ENCODE measurements around the gene CRLF3.
"Not testable (repeated sequence)": the region's sequence is repeated elsewhere in the genome, so short reads cannot be mapped to it uniquely, and the experiment has no call there.

Gene CRLF3

DNA sequence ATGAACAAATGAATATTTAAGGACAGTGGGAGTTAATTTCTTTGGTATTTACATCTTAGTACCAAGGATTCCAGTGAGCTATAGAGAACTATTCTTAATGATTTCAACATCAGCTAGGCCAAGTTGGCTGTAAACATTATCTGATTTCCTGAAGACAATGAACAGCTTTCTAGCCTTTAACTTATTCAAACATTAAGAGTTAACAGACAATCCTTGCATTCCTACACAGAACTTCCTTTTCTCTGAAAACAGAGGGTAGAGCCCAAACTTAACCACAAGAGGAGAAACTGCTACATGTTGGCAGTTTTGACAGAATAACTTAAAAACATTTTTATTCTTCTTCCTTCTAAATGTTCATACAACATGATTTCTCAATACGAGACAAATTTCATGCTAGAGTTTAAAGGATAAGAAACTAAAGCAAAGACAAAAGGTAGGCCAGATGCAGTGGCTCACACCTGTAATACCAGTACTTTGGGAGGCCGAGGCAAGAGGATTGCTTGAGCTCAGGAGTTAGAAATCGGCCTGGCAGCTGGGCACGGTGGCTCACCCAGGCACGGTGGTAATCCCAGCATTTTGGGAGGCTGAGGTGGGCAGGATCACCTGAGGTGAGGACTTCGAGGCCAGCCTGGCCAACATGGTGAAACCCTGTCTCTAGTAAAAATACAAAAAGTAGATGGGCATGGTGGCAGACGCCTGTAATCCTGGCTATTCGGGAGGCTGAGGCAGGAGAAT, 4.4 kb downstream of the CRLF3 start:
- intact Hi-C loops (cut with DNase I): no loop called here
- DNase-seq: peak in 1 of 42 donors; percentile 31

DNA sequence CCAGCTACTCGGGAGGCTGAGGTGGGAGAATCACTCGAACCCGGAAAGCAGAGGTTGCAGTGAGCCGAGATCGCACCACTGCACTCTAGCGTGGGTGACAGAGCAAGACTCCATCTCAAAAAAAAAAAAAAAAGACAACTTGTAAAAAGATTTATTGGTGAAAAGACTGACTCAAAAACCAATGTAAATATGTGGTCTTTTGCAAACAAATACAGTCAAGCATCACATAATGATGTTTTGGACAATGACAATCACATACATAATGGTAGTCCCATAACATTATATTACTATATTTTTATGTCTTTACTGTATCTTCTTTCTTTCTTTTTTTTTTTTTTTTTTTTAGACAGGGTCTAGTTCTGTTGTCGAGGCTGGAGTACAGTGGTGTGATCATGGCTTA, 8.3 kb downstream of the CRLF3 start:
- no peak for DNase-seq
- intact Hi-C loops (cut with DNase I): no loop called here

DNA sequence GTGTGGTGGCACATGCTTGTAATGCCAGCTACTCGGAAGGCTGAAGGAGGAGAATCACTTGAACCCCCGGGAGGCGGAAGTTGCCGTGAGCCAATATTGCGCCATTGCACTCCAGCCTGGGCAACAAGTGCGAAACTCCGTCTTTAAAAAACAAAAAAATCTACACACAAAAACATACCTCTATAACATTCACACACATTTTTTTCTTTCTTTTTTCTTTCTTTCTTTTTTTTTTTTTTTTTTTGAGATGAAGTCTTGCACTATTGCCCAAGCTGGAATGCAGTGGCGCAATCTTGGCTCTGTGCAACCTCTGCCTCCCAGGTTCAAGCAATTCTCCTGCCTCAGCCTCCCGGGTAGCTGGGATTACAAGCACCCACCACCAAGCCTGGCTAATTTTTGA, 9.6 kb downstream of the CRLF3 start:
- peak in 1 of 42 donors; percentile 32 for DNase-seq
- intact Hi-C loops (cut with DNase I): not testable (repeated sequence)

DNA sequence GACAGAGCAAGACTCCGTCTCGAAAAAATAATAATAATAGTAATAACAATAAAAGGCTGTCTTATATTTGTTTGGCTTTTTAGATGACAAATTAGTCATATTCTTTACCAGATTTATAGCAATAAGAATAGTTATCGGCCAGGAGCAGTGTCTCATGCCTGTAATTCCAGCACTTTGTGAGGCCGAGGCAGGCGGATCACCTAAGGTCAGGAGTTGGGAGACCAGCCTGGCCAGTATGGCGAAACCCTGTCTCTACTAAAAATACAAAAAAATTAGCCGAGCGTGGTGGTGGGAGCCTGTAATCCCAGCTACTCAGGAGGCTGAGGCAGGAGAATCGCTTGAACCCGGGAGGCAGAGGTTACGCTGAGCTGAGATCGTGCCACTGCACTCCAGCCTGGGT, 10.3 kb downstream of the CRLF3 start:
- DNase-seq; intact Hi-C loops (cut with DNase I): not testable (repeated sequence)

DNA sequence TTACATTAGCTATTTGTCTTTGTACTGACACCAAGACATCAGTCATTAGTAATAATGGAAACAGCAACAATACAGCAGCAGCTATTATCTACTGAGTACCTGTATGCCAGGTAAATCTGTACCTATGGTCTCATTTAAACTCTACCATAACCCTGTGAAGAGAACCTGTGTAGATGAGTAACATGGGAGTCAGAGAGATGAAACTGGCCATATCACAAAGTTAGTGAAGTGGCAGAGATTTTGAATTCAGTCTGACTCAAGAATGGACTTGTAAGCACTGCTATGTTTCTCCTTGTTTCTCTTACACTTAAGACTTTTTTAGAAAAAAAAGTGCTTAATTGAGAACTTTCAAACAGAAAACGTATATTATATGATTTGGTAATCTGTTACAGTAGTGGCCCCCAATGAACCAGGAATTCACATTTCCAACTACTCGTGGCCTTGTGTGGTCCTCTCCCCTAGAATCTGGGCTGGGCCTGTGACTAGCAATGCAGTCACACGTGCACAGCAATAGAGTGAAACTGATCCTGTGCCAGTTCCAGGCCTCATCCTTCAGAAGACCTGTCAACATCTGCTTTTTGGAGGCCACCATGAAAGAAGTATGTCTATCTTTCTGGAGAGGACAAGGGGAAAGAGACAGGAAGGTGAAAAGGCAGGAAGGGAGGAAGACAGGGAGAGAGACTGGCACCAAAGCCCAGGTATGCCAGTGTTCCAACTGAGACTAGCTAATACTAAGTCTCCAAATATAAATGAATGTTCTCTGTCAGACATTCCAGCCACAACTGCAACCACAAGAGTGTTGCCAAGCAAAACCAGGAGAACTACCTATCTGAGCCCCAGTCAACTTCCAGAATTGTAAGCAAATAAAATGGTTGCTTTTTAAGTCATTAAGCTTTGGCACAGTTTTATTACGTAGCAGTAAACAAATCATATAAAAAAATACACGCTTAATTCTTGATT, 12.0 kb downstream of the CRLF3 start:
- peak in 2 of 42 donors; percentile 22 to 32 for DNase-seq
- intact Hi-C loops (cut with DNase I): no loop called here

DNA sequence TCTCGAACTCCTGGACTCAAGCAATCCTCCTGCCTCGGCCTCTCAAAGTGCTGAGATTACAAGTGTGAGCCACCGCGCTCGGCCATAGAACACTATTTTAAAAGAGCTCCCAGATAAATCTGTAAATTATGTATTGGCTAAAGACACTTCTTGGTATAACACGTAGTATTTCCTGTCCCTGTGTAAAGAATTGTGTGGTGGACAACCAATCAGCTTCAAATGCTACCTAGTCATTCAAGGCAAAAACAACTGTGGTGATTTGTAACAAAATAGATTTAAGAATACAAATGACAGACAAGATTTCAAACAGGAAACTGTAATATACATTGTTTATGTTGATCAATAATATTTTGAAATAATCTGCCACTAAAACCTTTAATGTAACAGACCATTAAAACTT, 14.6 kb downstream of the CRLF3 start:
- intact Hi-C loops (cut with DNase I): no loop called here
- no peak for DNase-seq

DNA sequence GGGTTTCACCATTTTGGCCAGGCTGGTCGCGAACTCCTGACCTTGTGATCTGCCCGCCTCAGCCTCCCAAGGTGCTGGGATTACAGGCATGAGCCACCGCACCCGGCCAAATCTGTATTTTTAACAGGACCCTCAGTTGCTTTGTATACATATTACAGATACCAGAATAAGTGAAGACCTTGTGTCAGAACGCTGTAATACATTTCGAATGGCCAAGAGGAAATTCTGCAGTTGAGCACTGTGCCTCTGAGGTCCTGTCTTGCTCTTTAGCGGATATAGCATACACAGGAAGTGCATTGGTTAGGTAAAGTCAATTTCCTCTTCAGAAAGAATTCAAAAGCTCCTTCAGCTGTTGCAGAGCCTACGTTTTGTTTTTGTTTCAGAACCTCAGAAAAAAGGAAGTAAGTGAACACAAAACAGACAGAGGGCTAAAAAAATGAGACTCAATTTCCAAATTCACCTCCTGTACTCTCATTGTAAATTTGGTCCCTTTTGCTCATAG, 15.7 kb downstream of the CRLF3 start:
- DNase-seq: peak in 3 of 42 donors; percentile 17 to 22 (median 22)
- intact Hi-C loops (cut with DNase I): no loop called here

DNA sequence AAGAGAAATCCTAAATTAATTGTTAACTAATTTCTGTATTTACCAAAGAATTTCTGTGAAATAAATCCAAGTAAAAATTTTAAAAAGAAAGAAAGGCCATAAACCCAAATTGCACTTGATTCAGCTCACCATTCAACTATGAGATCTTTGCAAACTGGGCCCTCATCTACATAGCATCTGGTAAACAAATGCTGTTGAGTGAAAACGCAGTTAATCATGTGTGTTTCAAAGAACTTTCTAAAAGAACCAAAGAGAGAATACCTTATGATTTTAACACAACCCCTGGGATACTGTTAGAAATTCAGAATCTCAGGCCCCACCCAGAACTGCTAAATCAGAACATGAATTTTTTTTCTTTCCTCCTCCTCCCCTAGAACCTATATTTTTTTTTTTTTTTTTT, 16.6 kb downstream of the CRLF3 start:
- DNase-seq: no peak
- intact Hi-C loops (cut with DNase I): no loop called here

DNA sequence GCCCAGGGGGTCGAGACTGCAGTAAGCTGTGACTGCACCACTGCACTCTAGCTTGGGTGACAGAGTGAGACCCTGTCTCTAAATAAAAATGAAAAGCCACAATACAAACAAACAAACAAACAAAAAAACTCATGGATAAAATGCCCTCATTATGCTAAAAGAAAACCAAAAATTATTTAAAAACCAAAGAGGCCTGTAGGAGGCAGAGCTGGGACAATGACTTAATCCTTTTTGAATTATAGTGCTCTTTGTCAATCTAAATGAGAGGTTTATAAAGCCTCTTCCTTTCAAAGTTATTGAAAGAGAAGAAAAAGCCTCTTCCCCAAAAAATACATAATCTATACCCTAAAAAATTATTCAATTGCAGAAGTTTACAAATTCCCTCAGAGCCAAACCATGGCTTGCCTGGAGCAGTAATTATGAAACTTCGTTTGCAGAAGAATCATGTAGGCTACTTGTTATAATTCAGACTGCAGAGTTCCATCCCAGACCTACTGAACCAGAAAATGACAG, 18.5 kb downstream of the CRLF3 start:
- peak in 1 of 42 donors; percentile 4 for DNase-seq
- intact Hi-C loops (cut with DNase I): no loop called here

DNA sequence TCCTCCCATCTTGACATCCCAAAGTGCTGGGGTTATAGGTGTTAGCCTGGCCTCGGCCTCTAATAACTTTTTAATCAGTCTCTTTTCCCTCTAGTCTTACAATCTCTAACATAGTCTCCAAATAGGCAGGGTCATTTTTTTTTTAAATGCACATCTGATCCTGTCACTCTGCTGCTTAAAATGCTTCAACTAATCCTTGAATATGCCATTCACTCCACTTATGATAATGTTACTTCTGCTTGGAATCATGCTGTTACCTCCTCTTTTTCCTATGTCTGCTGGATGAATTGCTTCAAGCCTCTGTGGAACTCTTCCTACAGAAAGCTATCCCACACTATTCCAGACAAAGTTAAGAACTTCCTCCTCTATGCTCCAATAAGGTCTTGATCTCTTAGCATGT, 22.8 kb downstream of the CRLF3 start:
- intact Hi-C loops (cut with DNase I): no loop called here
- no peak for DNase-seq

DNA sequence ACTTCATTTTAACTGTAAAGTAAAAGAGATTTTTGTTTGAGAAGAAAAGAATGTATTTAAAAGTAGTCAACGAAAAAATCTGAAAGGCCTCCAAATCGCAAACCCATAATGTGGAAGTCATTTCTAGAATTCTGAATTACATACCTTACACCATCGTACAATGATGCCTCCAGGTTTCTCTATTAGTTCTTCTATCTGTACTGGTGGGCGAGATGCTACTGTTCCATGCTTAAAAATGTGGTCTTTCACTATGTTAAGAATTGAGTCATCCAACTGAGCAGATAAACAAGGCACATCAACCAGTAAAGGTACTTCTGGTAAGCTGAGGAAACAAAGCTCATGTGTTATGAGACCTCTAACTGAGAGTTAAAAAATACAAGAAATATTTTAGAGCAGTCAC, 28.5 kb downstream of the CRLF3 start:
- no peak for DNase-seq
- intact Hi-C loops (cut with DNase I): no loop called here

DNA sequence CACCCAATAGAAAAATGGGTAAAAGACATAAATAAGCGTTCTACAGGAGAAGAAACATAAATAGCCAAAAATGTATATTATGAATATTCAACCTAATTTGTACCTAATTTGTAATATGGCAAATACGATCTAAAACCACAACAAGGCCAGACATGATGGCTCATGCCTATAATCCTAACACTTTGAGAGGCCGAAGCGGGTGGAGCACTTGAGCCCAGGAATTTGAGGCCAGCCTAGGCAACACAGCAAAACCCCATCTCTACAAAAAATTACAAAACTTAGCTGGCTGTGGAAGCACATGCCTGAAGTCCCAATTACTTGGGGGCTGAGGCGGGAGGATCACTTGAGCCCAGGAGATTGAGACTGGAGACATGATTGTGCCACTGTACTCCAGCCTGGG, 30.1 kb downstream of the CRLF3 start:
- no peak for DNase-seq
- intact Hi-C loops (cut with DNase I): no loop called here

DNA sequence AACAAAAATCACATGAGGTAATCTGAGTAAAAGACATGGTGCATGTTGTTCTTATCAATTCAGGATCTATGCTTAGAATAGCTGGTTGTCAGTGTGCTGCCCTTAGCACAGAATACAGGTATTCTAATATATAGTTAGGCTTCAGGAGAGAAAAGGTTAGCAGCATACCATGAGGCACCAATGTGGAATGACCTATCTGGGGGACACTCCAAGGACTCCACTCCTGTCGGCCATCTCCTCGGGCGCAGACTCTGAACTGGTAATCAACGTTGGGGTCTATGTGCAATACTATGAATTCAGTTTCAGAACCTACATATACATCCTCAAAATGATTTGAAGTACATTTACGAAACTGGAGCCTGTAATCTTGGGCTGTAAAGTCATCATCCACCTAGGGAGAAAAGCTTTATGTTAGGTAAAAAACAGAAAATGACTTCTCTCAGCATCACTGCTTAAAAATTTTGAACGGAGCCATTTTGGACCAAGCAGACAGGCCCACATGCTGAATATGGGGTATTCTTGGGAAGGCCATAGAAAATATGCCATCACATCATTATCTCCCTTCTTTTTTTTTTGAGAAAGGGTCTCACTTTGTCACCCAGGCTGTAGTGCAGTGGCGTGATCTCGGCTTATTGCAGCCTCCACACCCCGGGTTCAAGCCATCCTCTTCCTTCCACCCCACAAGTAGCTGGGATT, 31.1 kb downstream of the CRLF3 start:
- intact Hi-C loops (cut with DNase I): no loop called here
- DNase-seq: no peak

DNA sequence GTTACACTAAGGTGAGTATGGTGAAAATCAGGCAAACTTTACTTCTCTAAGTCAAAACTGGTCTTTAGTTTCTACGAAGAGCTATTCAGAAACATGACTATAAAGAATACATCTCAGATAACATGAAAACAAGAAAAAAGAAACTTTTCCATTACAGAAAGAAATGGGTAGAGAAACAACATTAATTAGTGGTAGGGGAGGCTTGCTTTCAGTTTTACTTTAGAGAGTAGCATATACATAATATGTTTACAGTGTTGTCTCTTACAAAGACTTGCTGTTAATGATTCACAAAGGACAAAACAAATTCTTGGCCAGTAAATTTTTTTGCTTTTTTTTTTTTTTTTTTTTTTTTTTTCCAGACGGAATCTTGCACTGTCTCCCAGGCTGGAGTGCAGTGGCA, 34.2 kb downstream of the CRLF3 start:
- no peak for DNase-seq
- intact Hi-C loops (cut with DNase I): no loop called here

DNA sequence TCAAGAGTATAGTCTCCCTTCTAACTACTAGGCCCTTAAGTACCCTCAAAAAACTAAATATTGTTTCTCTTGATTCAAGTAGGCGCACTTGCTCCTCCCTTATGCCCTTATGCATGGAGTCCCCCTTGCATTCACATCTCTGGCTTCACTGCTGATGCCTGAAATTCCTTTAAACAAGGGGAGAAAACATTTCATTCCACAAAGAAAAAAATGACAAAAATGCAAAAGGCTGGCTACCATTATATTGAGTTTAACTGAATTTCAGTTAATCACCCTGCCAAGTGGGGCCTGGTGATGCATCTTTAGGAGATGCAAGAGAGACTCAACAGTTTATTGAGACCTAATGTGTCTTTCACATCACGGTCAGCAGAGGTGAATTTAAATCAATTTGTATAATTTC, 35.6 kb downstream of the CRLF3 start:
- DNase-seq: no peak
- intact Hi-C loops (cut with DNase I): no loop called here

DNA sequence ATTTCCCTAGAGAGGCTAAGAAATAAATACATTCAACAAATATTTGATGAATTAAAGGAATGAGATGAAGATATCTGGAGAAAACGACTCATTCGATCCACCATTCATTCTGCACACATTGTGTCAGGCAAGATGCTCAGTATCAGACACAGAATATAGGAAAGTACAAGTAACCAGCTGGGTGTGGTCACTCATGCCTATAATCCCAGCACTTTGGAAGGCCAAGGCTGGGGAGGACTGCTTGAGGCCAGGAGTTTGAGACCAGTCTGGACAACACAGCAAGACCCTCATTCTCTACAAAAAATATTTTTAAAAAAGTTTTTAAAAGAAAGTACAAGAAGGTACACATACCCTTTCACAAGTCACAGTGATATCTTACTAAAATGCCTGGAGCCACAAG, 42.3 kb downstream of the CRLF3 start:
- intact Hi-C loops (cut with DNase I): no loop called here
- no peak for DNase-seq

DNA sequence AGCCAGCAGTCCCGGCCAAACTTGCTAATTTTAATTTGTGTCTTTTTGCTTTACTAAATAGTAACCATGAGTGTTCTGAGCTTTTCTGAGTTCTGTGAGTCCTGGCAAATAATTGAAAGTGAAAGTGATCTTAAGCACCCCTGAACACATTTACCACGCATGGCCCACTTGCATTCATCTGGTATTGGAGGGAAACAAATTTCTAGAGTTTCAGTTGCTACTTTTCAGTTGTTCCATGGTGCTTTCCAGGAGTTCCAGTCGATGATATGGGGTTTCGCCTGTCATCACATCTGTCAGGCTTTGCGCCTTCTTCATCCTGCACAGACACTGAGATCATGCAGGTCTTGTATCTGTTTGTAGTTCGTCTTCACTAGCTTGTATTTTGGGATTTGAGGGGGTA, 44.1 kb downstream of the CRLF3 start:
- no peak for DNase-seq
- intact Hi-C loops (cut with DNase I): no loop called here

DNA sequence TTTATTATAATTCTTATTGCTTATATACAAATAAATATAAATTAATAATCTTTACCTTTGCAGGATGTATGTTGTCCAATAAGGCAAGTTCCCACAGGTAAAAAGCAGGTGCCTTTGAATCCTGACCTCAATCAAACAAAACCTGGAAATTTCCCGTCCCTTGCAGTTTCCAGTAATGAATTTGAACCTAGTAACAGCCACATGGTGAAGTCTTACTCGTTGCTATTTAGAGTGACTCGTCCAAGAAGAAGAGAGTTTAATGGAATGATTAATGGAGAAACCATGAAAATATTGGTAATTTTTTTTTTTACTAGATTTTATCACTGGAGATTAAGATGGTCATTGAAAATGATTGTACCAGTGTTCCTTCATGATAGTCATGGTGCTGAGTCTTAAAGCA, 55.7 kb downstream of the CRLF3 start:
- intact Hi-C loops (cut with DNase I): not testable (repeated sequence)

DNA sequence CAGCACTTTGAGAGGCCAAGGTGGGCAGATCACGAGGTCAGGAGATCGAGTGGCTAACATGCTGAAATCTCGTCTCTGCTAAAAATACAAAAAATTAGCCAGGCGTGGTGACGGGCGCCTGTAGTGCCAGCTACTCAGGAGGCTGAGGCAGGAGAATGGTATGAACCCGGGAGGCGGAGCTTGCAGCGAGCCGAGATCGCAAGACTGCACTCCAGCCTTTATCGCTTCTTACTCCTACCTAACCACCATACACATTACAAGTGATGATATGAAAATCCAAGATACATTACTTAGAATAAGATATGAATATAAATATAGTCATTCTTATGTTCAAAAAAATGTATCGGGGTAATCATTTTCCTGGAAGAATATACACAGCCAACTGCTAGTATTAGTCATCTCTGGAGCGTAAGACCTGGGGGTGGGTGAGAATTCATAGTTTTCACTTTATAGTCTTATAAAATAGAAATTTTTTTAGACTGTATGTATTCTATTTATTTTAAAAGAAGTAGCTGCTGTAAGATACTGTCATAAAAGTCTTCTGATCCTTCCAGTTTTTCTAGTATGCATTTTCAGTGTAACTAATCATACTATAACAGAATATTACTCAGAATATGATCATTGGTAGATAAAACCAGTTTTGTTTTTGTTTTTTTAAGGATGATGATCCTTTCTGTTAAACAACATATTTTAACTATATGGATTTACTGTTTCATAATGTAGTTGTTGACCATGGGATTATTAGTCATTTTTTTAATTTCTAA, 56.7 kb downstream of the CRLF3 start:
- intact Hi-C loops (cut with DNase I): not testable (repeated sequence)

More for the DNA sequence above, 55.7 kb downstream of the CRLF3 start:
- DNase-seq: not testable (repeated sequence)

More for the DNA sequence above, 56.7 kb downstream of the CRLF3 start:
- DNase-seq: peak in 3 of 42 donors; percentile 15 to 28 (median 21)
